Coronary artery (tissue), 2 donors: Measurements from ENCODE around the gene EPHA5.
A peak's percentile ranks its signal among the peaks of the same experiment; 100 is the strongest.

ENCODE experiments used
- DNase-seq: peaks from one replicate; pipeline ENCODE4 v3.0.0-alpha.2; 2017; ENCODE audit warnings: low spot score
- H3K27ac ChIP-seq, 2 donors: fragments of 200-600 bp; sonication (generic); one replicate each; pipeline ENCODE4 v1.5.1; 2016 to 2019
- H3K4me3 ChIP-seq: fragments of 200-600 bp; sonication (generic); 2 replicates; pipeline ENCODE4 v1.5.1; 2016; ENCODE audit warnings: mild to moderate bottlenecking, moderate library complexity
- TF ChIP-seq, protein P1 (sequence below): fragments of 200-600 bp; sonication (generic); IDR thresholded peaks from one replicate; pipeline ENCODE4 v1.5.1; 2019; ENCODE audit warnings: antibody characterized with exemption

Gene EPHA5

DNA sequence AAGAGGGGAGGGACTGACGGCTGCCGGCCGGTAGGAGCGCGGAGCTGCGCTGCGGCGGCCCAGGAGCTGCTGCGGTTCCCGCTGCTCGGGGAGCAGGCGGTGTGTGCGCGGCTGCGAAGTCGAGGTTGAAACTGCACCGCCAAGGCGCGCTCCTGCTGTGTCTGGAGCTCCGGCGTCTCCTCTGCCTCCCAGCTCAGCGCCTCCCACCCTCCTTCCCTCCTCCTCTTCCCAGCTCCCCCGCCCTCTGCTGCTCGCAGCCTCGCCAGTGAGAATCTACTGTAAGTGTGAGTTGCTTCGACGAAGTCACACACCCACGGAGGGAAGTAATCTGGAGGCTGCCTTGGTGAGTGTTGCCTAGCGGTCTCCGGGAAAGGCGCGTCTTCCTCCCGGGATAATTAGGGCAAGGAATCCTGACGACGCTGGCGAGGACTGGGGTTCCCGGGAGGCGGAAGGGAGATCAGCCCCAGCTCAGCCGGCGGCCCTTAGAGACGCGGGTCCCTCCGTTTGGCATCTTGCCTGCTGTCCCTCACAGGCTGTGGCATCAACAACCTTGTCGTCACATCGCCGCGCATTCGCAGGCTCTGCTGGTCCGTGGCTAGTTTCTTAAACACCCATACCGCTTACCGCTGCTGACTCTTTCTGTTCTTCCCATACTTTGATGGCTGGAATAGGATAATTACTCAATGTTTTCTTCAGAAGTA is at the start of gene EPHA5:
TSS of gene EPHA5 (minus strand) at position 159 of the 701 bp plus-strand sequence. CDS start 747 bp downstream, outside the sequence.
- H3K27ac ChIP-seq: peak within 1 kb of the TSS in 1 of 2 donors; percentile 38
- TF ChIP-seq, protein P1, sequence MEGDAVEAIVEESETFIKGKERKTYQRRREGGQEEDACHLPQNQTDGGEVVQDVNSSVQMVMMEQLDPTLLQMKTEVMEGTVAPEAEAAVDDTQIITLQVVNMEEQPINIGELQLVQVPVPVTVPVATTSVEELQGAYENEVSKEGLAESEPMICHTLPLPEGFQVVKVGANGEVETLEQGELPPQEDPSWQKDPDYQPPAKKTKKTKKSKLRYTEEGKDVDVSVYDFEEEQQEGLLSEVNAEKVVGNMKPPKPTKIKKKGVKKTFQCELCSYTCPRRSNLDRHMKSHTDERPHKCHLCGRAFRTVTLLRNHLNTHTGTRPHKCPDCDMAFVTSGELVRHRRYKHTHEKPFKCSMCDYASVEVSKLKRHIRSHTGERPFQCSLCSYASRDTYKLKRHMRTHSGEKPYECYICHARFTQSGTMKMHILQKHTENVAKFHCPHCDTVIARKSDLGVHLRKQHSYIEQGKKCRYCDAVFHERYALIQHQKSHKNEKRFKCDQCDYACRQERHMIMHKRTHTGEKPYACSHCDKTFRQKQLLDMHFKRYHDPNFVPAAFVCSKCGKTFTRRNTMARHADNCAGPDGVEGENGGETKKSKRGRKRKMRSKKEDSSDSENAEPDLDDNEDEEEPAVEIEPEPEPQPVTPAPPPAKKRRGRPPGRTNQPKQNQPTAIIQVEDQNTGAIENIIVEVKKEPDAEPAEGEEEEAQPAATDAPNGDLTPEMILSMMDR: no peak
- peak within 1 kb of the TSS; percentile 72 for H3K4me3 ChIP-seq
- DNase-seq: peak; percentile 74

DNA sequence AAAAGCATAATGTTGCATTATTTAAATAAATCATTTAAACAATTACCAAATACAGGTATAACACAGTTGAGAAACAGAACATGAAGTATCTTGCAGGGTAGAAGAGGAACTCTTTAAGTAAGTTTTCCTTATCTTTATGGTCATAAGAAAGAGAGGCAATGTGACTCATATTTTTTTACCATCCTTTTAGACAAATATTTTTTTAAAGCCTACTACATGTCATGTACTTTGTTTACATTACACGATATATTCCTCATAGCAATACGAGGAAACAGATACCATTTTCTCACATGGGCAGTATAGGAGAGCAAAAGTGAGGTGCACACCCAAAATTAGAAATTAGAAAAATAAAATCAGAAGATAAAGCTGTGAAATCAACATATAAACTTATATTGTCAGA is 49.3 kb upstream of the EPHA5 start:
- no peak for DNase-seq
- Histone ChIP-seq H3K27ac (no peak overlapping the region), H3K4me3 (no peak overlapping the region)
- TF ChIP-seq, protein P1: no peak

DNA sequence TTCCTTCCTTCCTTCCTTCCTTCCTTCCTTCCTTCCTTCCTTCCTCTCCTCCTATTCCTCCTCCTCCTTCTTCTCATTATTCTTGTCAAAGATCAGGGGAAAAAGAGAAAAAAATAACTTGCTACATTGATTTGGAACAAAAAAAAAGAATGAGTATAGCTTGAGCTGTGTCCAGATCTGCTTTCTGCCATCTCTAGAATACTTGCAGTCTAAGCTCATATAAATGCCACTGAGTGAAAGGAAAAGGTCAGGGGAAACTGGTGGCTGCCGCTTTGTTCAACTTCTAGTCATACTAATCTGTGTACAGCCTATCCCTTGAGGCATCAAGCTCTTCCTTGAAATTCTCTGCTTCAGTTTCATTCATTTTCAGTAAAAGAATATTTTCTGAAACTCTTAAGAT is 28.3 kb upstream of the EPHA5 start:
- H3K4me3 ChIP-seq: no peak overlapping the region
- TF ChIP-seq, protein P1: no peak
- no peak overlapping the region for H3K27ac ChIP-seq
- DNase-seq: no peak

DNA sequence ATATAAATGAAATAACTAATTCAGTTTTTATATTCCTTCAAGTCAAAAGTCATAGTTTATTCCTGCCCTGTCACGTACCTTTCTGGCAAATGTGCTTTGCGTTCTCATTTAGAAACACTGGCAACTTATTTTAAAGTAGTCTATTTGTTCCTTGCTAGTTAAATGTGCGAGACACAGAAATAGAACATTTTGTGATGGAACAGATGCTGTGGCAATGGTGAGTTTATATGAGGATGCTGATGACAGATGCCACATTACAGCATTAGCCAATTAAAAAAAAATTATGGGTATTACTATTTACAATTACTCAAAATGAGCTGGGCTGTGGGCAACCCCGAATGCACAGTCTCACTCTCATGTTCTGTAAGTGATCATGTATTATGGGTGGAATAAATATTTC is 26.1 kb upstream of the EPHA5 start:
- DNase-seq: no peak
- no peak overlapping the region for H3K4me3 ChIP-seq
- no peak overlapping the region for H3K27ac ChIP-seq
- TF ChIP-seq, protein P1: no peak

DNA sequence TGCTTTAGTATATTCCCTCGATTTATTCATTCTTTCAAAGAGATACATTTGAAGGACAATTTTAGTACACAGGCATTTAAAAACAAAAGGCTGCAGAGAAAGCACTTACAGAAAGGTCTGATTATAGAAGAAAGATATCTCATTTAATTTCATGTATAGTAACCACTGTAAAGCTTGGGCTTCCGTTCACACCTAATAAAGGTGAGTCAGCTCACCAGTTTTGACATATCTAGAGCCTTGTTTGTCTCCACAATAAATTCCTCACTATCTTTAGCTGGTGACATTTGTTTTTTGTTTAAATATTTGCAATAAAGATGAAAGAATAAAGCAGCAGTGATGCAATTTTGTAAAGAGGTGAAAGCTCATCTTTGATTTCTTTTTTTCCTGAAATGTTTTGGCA is 1.1 kb upstream of the EPHA5 start:
- DNase-seq: no peak
- TF ChIP-seq, protein P1: no peak
- H3K27ac ChIP-seq: no peak overlapping the region
- H3K4me3 ChIP-seq: no peak overlapping the region

DNA sequence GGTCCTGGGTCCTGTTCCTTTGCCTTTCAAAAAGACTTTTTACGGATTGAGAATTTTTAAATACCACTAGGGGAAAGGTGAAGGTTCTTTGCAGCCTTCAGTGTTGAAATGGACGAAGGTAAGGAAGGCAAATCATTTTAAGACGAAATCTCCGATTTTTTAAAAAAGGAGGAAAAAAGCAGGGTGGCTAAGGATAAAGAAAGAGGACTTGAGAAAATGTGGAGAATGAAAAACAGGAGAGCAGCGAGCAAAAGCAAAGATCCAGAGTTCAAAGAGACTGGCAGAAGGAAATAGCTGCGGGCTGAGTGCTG is 314 bp downstream of the EPHA5 start:
- H3K27ac ChIP-seq: no peak overlapping the region
- H3K4me3 ChIP-seq: peak overlapping the region; percentile 72
- TF ChIP-seq, protein P1: no peak
- DNase-seq: no peak

DNA sequence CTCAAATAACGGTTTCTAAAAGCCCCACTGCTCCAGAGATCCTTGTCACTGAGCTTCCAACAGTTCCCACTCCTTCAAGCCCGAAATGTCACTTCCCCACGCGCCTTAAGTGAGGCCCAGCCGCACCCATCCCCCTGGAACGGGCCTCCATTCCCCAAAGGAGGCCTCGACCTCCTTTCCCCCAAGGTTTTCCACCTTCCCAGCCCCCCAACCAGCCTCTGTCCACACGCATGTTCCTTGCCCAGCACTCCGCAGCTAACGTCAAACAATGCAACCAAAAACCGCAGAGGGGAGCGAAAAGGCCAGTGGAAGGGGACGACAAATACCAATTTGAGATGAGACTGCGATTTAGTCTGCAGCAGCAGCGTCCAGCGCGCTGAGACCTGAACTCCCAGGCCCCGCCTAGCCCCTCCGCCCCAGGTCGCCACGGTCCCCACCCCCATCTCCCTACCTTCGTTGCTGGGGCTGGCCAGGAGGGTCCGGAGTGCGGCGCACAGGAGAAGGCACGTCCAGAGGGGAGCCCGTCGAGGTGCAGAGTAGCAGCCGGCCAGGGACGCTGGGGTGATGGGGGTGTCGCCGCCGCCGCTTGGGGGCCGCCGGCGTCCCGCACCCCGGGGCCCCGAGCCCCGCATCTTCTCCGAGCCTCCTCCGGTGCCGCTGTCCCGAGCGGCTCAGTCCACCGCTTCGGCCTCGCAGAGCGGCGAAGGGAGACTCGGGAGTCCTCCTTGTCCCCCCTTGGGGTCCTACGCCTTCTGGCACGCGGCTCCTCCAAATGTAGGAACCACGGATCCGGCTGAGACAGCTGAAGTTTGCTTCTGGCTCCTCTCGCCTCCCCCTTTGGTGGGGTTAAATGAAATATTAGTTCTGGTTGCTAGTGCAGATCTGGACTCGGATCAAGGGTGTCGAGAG is 924 bp downstream of the EPHA5 start:
- Histone ChIP-seq H3K4me3 (peak overlapping the region; percentile 72), H3K27ac (no peak overlapping the region)
- TF ChIP-seq, protein P1: no peak
- DNase-seq: no peak
